Body of pancreas (tissue), 4 donors: ENCODE data around the gene RET. TPM values are rescaled to one million over a fixed set of nuclear protein-coding genes. Genes with fewer than 3 reads are reported as not detected.

Experiments
- ATAC-seq: fragments of 150-250 bp; one replicate; pipeline ENCODE4 v1.9.1; 2016
- DNase-seq, 4 donors: peaks; one replicate each; pipeline ENCODE4 v3.0.0-alpha.2; 2019
- H3K27ac ChIP-seq, 4 donors: fragments of 200-600 bp; sonication (generic); 1 replicate in 3 of 4; 2 replicates in 1 of 4; pipeline versions ENCODE4 v1.5.1 to v1.6.1; 2016 to 2019; ENCODE audit warnings: mild to moderate bottlenecking in 1 of 4, mixed read lengths in 1 of 4, moderate library complexity in 1 of 4
- H3K27me3 ChIP-seq, 2 donors: fragments of 200-600 bp; sonication (generic); one replicate each; pipeline ENCODE4 v1.6.0; 2016; ENCODE audit warnings: mild to moderate bottlenecking in 1 of 2
- H3K36me3 ChIP-seq, 2 donors: fragments of 200-600 bp; sonication (generic); replicated peaks in 1 of 2; 2 replicates each; pipeline ENCODE4 v1.5.1; 2016; ENCODE audit warnings: low read depth in 2 of 2; ENCODE audit not compliant: insufficient read depth in 1 of 2
- H3K4me1 ChIP-seq: fragments of 200-600 bp; sonication (generic); one replicate; pipeline ENCODE4 v1.6.0; 2016
- H3K4me3 ChIP-seq, 2 donors: fragments of 200-600 bp; sonication (generic); 1 replicate in 1 of 2; 2 replicates in 1 of 2; pipeline ENCODE4 v1.5.1; 2016 to 2019
- H3K9me3 ChIP-seq, 3 donors: fragments of 200-600 bp; sonication (generic); 1 replicate in 2 of 3; 2 replicates in 1 of 3; pipeline ENCODE4 v1.5.1; 2016
- POLR2A ChIP-seq, 3 donors: fragments of 450-650 bp; IDR thresholded peaks; one replicate each; pipeline ENCODE4 v1.6.1; 2016; ENCODE audit warnings: antibody characterized with exemption in 3 of 3, mild to moderate bottlenecking in 2 of 3
- WGBS, 2 donors: methylation state at CpG; one replicate each; pipeline ENCODE4 v1.1.5; 2017; 5-methylcytosine and 5-hydroxymethylcytosine counted together
- intact Hi-C: fragments of 100-400 bp; cut with DNase I; formaldehyde crosslinking; loops from one replicate; pipeline ENCODE4 v1.15.1; 2023
- total RNA-seq, 2 donors: library from RNA; depleted of rRNA; stranded (reverse); fragments of >200 nt; gene quantifications; one replicate each; pipeline ENCODE4 v1.1.0, GENCODE V29; 2016
- TF ChIP-seq, protein P1 (sequence below), 7 experiments: fragments of 450-650 bp in 4 of 7; fragments of 200-600 bp in 3 of 7; sonication (generic) in 3 of 7; IDR thresholded peaks; one replicate each; pipeline ENCODE4 v1.5.1; 2016 to 2019; ENCODE audit warnings: antibody characterized with exemption in 7 of 7

Gene RET
- total RNA-seq, 2 donors from 2014 or later, result 0.78 to 1.6 TPM

DNA sequence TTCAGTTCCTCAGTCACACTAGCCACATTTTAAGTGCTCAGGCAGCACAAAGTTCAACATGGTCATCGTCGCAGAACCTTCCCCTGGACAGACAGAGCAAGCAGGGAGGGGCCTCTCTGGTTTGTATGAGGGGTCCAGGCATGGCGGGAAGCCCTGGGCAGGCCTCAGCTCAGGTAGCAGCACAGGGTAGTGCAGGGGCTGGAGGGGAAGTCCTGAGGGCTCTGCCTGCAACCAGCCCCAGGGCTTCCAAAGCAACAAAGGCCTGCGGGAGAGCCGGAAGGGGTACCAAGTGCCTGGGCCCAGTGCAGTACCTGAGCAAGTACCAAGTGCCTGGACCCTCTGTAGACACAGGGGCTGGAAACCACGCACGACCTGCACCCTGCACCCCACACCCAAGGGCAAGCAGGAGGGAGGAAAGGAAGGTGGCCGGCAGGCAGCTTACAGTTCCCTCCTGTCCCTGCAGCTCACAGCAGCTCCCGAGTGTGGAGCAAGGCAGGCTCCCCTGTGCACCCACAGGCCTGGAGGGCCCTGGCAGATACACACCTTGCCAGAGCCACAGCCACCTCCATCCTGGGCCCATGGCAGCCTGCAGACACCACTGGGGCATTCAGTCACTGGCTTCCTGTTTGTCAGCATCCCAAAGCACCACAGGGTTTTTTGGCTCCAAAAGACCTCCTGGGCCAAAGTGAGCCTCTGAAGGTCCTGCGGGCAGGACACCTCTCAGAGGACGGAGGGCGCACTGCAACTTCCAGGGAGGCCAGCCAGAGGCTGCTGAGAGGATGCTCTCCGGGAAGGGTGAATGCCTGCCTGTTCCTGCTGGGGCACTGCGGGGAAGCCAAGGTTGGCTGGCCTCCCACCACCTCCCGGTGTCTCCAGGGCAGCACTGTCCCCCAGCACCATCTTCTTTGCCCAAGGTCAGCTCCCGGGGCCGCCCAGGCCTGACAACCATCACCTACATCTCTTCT is 6.5 kb upstream of the RET start:
- no peak overlapping the region for H3K4me3 ChIP-seq
- H3K9me3 ChIP-seq, result no peaks in the 10 kb centered on the region
- DNase-seq, result no peak
- intact Hi-C loops, result no loop called here
- no peak overlapping the region for H3K27ac ChIP-seq
- H3K36me3 ChIP-seq, result no peaks in the 10 kb centered on the region
- TF ChIP-seq, protein P1, sequence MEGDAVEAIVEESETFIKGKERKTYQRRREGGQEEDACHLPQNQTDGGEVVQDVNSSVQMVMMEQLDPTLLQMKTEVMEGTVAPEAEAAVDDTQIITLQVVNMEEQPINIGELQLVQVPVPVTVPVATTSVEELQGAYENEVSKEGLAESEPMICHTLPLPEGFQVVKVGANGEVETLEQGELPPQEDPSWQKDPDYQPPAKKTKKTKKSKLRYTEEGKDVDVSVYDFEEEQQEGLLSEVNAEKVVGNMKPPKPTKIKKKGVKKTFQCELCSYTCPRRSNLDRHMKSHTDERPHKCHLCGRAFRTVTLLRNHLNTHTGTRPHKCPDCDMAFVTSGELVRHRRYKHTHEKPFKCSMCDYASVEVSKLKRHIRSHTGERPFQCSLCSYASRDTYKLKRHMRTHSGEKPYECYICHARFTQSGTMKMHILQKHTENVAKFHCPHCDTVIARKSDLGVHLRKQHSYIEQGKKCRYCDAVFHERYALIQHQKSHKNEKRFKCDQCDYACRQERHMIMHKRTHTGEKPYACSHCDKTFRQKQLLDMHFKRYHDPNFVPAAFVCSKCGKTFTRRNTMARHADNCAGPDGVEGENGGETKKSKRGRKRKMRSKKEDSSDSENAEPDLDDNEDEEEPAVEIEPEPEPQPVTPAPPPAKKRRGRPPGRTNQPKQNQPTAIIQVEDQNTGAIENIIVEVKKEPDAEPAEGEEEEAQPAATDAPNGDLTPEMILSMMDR (IDR thresholded peaks at IDR 0.05), result no peak
- no peak for ATAC-seq
- WGBS, 2 donors, result 63 to 74% methylated on average over 10 to 17 of the region's 17 CpGs
- H3K27me3 ChIP-seq, result no peaks in the 10 kb centered on the region
- no peaks in the 10 kb centered on the region for H3K4me1 ChIP-seq

DNA sequence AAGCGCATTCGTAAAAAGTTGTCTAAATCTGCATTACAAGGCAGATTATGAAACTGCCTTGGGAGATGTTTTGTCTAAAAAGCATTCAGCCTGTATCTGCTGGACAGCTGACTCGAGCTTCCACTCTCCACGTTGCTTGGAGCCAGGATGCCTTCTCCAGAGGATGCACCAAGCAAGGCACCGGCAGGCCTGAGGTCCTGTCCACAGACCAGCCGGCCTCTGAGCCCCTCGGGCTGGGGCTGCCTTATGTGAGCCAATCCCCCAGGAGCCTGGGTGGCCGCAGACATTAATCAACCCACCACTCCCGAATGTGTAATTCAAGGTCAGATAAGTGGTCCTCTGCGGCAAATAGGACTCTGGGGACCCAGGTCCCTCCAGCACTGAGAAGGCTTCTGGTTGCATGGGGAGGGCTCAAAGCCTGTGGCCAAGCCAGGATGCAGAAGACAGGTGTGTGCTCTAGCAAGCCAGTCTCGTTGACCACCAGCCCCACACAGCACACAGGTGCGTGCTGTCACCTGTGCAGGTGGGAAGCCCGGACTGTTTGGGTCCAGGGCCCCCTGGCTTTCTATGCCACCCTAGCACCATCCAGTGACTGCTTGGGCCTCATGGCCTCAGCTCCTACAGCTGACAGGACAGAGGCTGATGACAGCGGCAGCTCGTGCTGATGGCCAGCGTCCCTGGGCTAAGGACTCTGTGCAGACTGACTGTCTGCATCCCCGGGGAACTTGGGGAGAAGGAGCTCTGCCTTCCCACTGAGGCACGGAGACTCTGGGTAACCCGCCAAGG is 4.8 kb upstream of the RET start:
- intact Hi-C loops, result no loop called here
- DNase-seq, result no peak
- peaks cover 7% of the 10 kb centered on the region for H3K4me1 ChIP-seq
- 56 to 70% methylated on average over 7 to 19 of the region's 19 CpGs for WGBS, 2 donors
- no peaks in the 10 kb centered on the region for H3K9me3 ChIP-seq
- H3K27ac ChIP-seq, result no peak overlapping the region
- peaks cover 0 to 6% of the 10 kb centered on the region in 2 donors for H3K27me3 ChIP-seq
- H3K36me3 ChIP-seq, result no peaks in the 10 kb centered on the region
- TF ChIP-seq, protein P1 (IDR thresholded peaks at IDR 0.05), result no peak
- no peak for TF ChIP-seq POLR2A (IDR thresholded peaks at IDR 0.05)
- no peak for ATAC-seq
- H3K4me3 ChIP-seq, result no peak overlapping the region

DNA sequence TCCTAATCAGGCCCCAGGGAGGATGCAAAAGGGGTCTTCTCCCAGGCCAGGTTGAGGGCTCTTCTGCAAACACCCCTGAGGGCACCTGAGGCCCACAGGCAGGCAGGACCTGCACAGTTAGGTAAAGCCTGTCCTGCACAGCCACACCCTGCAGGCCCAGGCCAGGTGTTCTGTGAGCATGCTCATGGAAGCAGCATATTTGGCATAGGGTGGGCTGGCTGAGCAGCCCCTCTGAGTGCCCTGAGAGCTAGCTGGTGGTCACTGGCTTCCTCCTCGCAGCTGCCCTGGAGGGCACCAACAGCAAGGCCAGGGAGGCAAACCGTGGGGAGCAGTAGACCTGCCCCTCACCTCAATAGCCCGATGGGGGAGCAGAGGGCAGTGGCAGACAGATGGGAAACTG is 3.7 kb upstream of the RET start:
- intact Hi-C loops, result no loop called here
- no peaks in the 10 kb centered on the region for H3K9me3 ChIP-seq
- peaks cover 0 to 6% of the 10 kb centered on the region in 2 donors for H3K27me3 ChIP-seq
- TF ChIP-seq POLR2A (IDR thresholded peaks at IDR 0.05), result no peak
- TF ChIP-seq, protein P1 (IDR thresholded peaks at IDR 0.05), result no peak
- no peak for ATAC-seq
- WGBS, 2 donors, result 65 to 100% methylated on average over 1 to 3 of the region's 3 CpGs
- H3K27ac ChIP-seq, result no peak overlapping the region
- no peaks in the 10 kb centered on the region for H3K36me3 ChIP-seq
- H3K4me1 ChIP-seq, result peaks cover 13% of the 10 kb centered on the region
- no peak for DNase-seq
- H3K4me3 ChIP-seq, result no peak overlapping the region

DNA sequence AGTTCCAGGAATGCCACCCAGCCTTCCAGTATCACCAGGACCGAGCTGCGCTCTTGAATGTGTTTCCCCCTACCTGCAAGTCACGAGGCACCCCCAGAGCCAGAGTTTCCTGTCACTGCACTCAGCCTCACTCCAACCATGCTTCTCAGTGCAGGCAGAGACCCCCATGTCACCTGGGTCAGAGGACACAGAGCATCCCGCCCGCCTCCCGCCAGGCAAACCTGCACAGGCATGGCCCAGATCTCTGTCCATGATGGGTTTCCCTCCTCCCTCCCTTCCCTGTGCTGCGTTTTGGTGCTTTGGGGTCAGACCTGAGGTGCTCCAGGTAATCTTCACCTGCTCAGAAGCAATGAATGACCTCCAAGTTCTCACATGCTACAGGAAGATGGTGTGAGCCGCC is 3.1 kb upstream of the RET start:
- DNase-seq (no peak), ATAC-seq (no peak)
- TF ChIP-seq, protein P1 (IDR thresholded peaks at IDR 0.05), result no peak
- no peak for TF ChIP-seq POLR2A (IDR thresholded peaks at IDR 0.05)
- peaks cover 13% of the 10 kb centered on the region for H3K4me1 ChIP-seq
- no peak overlapping the region for H3K27ac ChIP-seq
- no peaks in the 10 kb centered on the region for H3K36me3 ChIP-seq
- H3K27me3 ChIP-seq, result peaks cover 0 to 6% of the 10 kb centered on the region in 2 donors
- WGBS, 2 donors, result 79 to 85% methylated on average over 7 to 8 of the region's 8 CpGs
- H3K4me3 ChIP-seq, result no peak overlapping the region
- intact Hi-C loops, result no loop called here
- H3K9me3 ChIP-seq, result no peaks in the 10 kb centered on the region
